NT2/D1 (cell line): ENCODE results near the gene NUDCD3.

ENCODE experiments used
- DNase-seq: peaks from one replicate; pipeline ENCODE4 v3.0.0-alpha.2; 2011; ENCODE audit warnings: low read depth, low spot score
- H3K27me3 ChIP-seq: 2 replicates; pipeline ENCODE4 v1.6.0; 2011; ENCODE audit warnings: mild to moderate bottlenecking; ENCODE audit not compliant: insufficient read length, insufficient read depth
- H3K36me3 ChIP-seq: 2 replicates; pipeline ENCODE4 v1.6.1; 2011; ENCODE audit warnings: mild to moderate bottlenecking, low read length, mixed read lengths; ENCODE audit not compliant: insufficient read depth, insufficient read length
- H3K4me1 ChIP-seq: 2 replicates; pipeline ENCODE4 v1.5.1; 2011; ENCODE audit not compliant: insufficient read depth, insufficient read length
- H3K4me3 ChIP-seq: 2 replicates; pipeline ENCODE4 v1.5.1; 2011; ENCODE audit warnings: low read depth; ENCODE audit not compliant: insufficient read length
- H3K9ac ChIP-seq: 2 replicates; pipeline ENCODE4 v1.6.0; 2011; ENCODE audit warnings: low read depth; ENCODE audit not compliant: insufficient read length
- H3K9me3 ChIP-seq: 2 replicates; pipeline ENCODE4 v1.5.1; 2011; ENCODE audit warnings: mild to moderate bottlenecking, low read length; ENCODE audit not compliant: insufficient read depth
- SUZ12 ChIP-seq: IDR thresholded peaks from 2 replicates; pipeline ENCODE4 v1.6.1; 2011; ENCODE audit not compliant: insufficient read length, insufficient read depth; ENCODE audit errors: extremely low read depth
- YY1 ChIP-seq: IDR thresholded peaks from 2 replicates; pipeline ENCODE4 v1.6.1; 2011; ENCODE audit not compliant: insufficient read length, insufficient read depth
- ZNF274 ChIP-seq: IDR thresholded peaks from 2 replicates; pipeline ENCODE4 v1.6.1; 2011; ENCODE audit warnings: mild to moderate bottlenecking, low read depth, low read length

The NUDCD3 gene

DNA sequence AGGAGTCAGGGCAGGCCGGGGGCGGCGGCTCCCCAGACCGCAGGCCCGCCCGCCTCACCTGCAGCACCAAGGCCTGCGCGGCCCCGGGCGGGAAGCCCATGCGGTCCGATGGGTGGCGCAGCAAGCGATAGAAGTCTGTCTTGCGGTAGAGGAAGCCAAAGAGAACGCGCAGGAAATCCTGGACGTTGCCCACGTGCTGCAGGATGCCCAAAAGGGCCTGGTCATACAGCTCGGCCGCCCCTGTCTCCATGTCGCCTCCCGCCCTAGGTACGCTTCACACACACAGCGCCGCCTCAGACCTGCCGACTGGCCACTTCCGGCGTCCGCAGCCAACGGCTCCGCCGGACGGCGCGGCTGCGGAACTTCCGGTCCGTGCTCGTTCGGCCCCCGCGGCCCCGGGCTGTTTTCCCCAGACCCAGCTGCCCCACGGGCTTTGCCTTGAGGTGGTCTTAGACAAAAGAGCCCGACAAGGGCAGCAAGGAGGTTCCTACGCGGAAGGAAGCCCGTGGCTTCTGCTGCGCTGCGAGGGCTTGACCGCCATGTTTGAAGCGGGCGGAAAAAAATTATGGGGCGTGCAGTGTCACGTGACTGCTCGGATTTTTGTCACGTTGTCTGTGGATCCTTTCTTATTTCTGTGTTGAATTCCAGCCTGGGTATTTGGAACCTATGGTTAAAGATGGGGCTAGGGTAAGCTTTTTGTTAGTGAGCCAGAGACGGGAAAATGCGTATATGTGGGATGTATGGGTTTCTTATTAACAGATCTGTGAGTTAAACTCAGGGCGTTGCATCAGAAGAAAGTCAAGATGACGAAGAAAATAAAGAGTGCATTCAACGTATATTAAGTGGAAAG is at the start of gene NUDCD3:
Gene NUDCD3 (minus strand): TSS at position 308 of the 850 bp plus-strand sequence. CDS start 58 bp downstream, at position 250.
- H3K9ac ChIP-seq = peak within 1 kb of the TSS; percentile 92
- TF ChIP-seq YY1 (peak; percentile 95), ZNF274 (no peak)
- H3K36me3 ChIP-seq = peaks cover 24% of the 10 kb centered on the region
- H3K27me3 ChIP-seq = no peaks in the 10 kb centered on the region
- DNase-seq = peak; percentile 89
- H3K4me3 ChIP-seq = peak within 1 kb of the TSS; percentile 90
- H3K4me1 ChIP-seq = no peaks in the 10 kb centered on the region
- no peaks in the 10 kb centered on the region for H3K9me3 ChIP-seq

DNA sequence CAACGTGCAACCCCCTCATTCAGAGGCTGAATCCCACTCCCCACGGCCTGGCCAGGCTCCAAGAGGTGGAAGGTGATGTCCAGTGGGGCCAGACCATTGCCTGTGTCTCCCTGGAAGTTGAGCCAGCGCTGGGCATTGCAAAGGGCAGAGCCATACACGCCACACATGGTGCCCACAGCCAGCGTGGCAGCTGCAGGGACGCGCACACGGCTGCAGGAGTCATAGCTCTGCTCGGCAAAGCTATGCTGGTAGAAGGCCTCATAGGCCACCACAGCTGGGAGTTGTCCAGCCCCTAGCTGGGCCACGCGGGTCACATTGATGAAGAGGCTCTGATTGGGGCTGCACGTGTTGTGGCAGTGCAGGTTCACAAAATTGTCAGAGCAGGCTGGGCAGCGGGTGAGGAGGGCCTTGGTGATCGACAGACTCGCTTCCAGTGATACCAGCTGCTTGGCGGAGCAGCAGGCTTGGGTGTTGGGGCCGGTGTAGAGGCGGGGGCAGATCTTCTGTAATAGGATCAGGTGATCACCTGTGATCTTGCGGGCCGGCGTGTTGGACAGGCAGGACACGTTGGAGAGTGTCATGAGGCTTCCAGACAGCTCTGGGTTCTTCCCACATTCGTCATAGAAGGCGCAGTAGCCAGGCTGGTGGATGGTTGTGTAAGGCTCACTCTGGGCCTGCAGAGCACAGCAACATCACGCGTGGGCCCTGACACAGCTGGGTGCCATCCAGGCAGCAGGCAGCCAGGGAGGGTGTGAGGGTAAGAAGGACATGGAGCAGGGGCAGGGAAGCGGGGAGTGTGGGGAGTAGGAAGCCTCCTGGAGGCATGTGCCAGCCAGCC is 49.4 kb upstream of the NUDCD3 start:
- H3K9ac ChIP-seq = no peak overlapping the region
- no peak overlapping the region for H3K4me3 ChIP-seq
- H3K9me3 ChIP-seq = no peaks in the 10 kb centered on the region
- H3K4me1 ChIP-seq = no peaks in the 10 kb centered on the region
- no peak for DNase-seq
- H3K27me3 ChIP-seq = no peaks in the 10 kb centered on the region
- TF ChIP-seq ZNF274 = no peak
- H3K36me3 ChIP-seq = no peaks in the 10 kb centered on the region

DNA sequence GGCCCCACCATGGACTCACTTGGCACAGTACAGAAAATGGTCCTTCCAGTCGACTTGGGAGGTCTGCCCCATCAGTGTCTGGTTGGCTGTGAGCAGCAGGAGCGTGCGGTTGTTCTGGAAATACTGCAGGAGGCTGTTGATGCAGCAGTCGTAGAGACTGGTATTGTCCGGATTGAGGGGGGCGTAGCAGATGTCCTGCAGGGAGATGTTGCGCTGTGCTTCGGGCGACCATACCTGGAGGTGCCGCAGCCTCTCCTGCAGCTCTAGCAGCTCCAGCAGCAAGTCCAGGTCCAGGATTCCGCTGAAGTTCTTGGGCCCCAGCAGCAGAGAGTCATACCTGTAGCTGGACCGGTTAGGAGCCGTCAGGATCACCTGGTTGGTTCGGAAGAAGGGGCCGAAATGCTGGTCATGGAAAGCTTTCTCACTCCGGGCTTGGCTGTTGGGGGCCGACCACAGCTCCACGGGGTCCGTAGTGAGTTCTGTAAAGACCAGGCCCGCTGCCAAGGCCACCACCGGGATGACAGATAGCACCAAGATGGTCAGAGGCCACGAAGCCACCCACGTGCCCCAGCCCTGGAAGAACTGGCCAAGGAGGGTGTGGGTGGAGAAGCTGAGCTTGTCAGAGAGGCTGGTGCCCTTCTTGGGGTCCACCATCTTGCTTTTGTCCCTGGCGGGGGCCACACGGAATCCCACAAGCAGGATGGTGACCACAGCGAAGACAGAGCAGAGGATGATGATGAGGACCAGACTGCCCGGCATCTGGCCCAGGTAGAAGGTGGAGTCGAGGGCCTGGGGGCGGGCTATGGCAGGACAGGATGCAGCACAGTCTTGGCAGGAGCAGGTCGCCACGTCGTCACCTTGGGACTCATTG is 48.6 kb upstream of the NUDCD3 start:
- no peak for TF ChIP-seq YY1

DNA sequence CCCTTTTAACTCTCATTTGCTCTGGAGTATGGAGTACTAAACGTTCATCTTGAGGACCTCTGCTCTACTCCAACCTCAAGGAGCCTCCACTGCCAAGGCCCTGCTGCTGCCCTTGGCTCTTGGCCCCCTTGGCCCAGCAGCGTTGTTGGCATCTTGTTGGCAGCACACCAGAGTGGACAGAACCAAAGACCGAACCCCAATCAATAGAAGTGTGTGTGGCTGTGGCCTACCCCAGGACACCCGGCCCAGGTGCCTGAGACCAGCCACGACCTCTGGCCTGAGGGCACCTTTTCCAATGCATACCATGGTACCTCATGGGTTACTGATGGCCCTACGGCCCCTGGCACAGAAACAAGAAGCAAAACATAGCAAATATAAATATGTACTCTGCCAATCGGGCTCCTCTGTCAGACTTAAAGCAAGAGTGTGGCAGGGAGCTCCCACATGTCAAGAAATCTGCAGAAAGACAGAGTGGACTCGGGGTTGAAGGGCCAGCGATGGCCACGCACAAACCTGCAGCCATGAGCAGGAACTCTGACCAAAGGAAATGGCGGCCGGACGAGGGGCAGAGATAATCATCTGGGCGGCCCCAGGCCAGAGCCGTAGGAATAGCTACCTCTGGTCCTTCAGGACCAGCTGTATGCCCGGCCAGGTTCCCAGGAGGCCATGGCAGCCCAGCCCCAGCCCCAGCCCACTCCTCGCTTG is 47.8 kb upstream of the NUDCD3 start:
- H3K36me3 ChIP-seq = no peaks in the 10 kb centered on the region
- H3K4me3 ChIP-seq = no peak overlapping the region
- H3K27me3 ChIP-seq = no peaks in the 10 kb centered on the region
- TF ChIP-seq ZNF274 = no peak
- no peak for TF ChIP-seq SUZ12
- no peak for TF ChIP-seq YY1
- no peaks in the 10 kb centered on the region for H3K4me1 ChIP-seq
- DNase-seq = no peak
- H3K9ac ChIP-seq = no peak overlapping the region
- no peaks in the 10 kb centered on the region for H3K9me3 ChIP-seq

More for the DNA sequence above, 48.6 kb upstream of the NUDCD3 start:
- no peak overlapping the region for H3K4me3 ChIP-seq
- DNase-seq = no peak
- H3K36me3 ChIP-seq = no peaks in the 10 kb centered on the region
- H3K9ac ChIP-seq = no peak overlapping the region
- H3K9me3 ChIP-seq = no peaks in the 10 kb centered on the region
- no peaks in the 10 kb centered on the region for H3K27me3 ChIP-seq
- no peaks in the 10 kb centered on the region for H3K4me1 ChIP-seq

DNA sequence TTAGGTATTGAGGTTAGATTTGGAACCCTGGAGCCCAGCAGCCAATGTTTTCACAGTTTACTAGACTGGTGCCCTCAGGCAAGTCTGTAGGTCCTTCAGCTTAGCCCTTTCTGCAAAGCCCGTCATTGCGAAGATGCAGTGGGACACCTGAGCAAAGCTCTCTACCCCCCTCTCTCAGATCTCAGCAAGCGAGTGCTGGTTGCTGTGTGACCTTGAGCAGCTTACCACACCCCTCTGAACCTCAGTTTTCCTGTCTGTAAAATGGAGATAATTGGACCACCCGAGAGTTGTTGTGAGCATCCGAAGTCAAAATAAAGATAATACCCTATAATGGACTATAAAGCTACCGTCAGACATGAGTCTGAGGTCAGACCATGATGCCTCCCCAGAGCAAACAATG is 47.0 kb upstream of the NUDCD3 start:
- TF ChIP-seq YY1 (no peak), SUZ12 (no peak), ZNF274 (no peak)
- H3K9ac ChIP-seq = no peak overlapping the region
- no peaks in the 10 kb centered on the region for H3K9me3 ChIP-seq
- DNase-seq = no peak
- H3K4me3 ChIP-seq = no peak overlapping the region
- H3K36me3 ChIP-seq = no peaks in the 10 kb centered on the region
- H3K27me3 ChIP-seq = no peaks in the 10 kb centered on the region
- no peaks in the 10 kb centered on the region for H3K4me1 ChIP-seq

DNA sequence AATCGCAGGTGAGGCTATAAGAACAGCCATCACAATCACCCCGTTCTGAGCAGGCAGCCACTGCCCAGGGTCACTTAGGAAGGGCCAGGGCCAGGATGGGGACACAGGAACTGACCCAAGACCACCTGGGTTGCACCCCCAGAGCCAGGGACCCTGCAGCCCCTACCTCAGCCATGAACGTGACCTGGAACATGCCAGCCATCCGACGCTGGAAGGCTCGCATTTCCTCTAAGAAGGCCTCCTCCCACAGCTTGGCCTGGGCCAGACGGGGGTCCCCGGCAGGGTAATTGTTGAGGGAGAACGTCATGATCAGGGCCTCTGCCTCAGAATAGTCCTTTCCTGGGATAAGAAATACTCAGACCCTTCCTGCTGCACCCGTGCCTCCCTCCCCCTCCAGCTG is 45.6 kb upstream of the NUDCD3 start:
- Histone ChIP-seq H3K9ac (no peak overlapping the region), H3K27me3 (no peaks in the 10 kb centered on the region), H3K36me3 (no peaks in the 10 kb centered on the region), H3K4me1 (no peaks in the 10 kb centered on the region), H3K9me3 (no peaks in the 10 kb centered on the region), H3K4me3 (no peak overlapping the region)
- TF ChIP-seq YY1 = no peak
- no peak for TF ChIP-seq ZNF274
- no peak for TF ChIP-seq SUZ12
- DNase-seq = no peak
